Measurements from ENCODE around the gene HTR2A. TPM values are rescaled to one million over a fixed set of nuclear protein-coding genes. Genes with fewer than 3 reads are reported as not detected.
"Not testable (repeated sequence)": the region's sequence is repeated elsewhere in the genome, so short reads cannot be mapped to it uniquely, and the experiment has no call there.

Gene HTR2A
- total RNA-seq, 1 donor from 2014 or later, result 0.05 TPM

DNA sequence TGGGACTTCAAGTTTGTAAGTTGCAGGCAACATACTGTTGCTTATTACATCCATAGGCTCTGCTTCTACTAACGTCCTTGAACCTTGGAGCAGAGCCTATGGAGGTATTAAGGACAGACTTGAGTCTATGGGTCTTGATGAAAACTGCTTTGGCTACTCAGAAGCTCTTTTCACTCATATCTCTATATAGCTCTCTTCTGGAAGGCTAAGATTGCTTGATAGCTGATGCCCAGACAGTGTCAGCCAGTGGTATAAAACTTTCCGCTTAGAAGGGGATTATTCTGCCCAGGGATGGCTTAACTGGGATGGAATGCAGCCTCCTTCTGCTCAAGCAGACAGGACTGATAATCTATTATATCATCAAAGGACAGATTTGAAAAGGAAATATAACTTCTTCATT lies 74.3 kb downstream of the HTR2A start:
- DNase-seq (no peak), ATAC-seq (no peak)
- intact Hi-C loops (cut with micrococcal nuclease), result no loop called here

- intact Hi-C loops (cut with micrococcal nuclease), result no loop called here
- DNase-seq (no peak), ATAC-seq (no peak)
Measured at GRCh38 chr13:46817838-46818476, 78.9 kb downstream of the HTR2A start.

GRCh38 chr13:46817095-46817494 lies 79.8 kb downstream of the HTR2A start:
- ATAC-seq (no peak), DNase-seq (no peak)
- intact Hi-C loops (cut with micrococcal nuclease), result no loop called here

GRCh38 chr13:46816371-46816770 lies 80.5 kb downstream of the HTR2A start:
- ATAC-seq (no peak), DNase-seq (no peak)
- intact Hi-C loops (cut with micrococcal nuclease), result no loop called here

DNA sequence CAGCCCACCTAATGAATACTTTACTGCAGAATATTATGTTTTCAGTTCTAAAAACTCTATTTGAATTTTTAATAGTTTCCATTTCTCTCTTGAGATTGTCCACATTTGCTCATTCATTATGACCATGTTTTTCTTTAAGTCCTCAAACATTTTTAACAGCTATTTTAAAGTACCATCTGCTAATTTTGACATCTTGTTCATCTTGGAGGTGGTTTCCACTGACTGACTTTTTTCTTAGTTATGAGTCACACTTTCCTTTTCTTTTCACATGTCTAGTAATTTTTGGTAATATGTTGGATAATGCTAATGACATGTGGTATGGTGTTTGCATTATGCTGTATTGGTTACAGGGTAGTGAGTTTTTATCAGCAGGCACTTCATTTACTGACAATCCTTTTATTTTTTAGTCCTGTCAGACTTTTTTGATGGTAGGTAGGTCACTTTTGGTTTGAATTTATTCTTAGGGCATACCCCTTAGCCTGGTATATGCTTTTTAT lies 84.5 kb downstream of the HTR2A start:
- ATAC-seq (no peak), DNase-seq (no peak)
- intact Hi-C loops (cut with micrococcal nuclease), result no loop called here

DNA sequence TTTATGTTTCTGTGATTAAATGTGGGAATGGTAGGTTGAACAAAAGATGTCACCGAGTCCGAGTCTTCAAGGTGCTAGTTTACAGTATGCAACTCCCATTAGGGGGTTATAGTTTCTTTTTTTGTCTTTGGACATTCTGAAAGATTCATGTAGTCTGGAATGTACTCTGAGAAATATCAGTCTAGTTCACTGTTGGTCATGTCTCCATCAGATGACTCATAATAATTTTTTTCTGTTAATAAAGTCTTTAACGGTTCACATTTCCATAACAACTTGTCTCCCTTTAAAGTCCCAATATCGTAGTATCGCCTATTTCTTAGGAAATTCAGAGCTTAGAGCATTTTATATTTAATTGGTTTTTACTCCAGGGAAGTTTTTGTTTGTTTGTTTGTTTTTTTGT lies 86.4 kb downstream of the HTR2A start:
- intact Hi-C loops (cut with micrococcal nuclease), result no loop called here
- ATAC-seq (no peak), DNase-seq (no peak)

DNA sequence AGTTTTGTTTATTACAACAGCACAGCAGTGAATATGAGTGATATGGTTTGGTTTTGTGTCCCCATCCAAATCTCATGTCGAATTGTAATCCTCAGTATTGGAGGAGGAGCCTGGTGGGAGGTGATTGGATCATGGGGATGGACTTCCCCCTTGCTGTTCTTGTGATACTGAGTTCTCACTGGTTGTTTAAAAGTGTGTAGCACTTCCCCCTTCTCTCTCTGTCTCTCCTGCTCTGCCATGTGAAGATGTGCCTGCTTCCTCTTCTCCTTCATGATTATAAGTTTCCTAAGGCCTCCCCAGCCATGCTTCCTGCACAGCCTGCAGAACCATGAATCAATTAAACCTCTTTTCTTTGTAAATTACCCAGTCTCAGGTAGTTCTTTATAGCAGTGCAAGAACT lies 91.9 kb downstream of the HTR2A start:
- DNase-seq; ATAC-seq; intact Hi-C loops (cut with micrococcal nuclease): not testable (repeated sequence)

GRCh38 chr13:46804391-46804815 lies 92.5 kb downstream of the HTR2A start:
- ATAC-seq (no peak), DNase-seq (no peak)
- intact Hi-C loops (cut with micrococcal nuclease), result no loop called here

GRCh38 chr13:46803586-46803985 lies 93.3 kb downstream of the HTR2A start:
- ATAC-seq (no peak), DNase-seq (no peak)
- intact Hi-C loops (cut with micrococcal nuclease), result no loop called here

DNA sequence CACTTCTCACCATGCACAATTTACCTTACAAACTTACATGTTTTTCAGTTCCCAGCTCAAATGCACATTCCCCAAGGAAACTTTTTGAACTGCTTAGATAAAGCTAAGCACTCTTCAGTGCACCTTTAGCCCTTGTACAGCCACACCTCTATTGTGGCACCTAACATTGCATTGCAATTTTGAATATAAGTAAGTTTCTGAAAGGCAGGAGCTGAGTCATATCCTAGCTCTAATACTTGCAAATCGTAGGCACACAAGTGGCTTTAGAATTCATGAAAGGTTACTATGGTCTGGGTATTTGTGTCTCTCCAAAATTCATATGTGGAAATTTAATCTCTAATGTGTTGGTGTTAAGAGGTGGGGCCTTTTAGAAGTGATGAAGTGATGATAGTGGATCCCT lies 95.0 kb downstream of the HTR2A start:
- no peak for ATAC-seq
- intact Hi-C loops (cut with micrococcal nuclease), result no loop called here

DNA sequence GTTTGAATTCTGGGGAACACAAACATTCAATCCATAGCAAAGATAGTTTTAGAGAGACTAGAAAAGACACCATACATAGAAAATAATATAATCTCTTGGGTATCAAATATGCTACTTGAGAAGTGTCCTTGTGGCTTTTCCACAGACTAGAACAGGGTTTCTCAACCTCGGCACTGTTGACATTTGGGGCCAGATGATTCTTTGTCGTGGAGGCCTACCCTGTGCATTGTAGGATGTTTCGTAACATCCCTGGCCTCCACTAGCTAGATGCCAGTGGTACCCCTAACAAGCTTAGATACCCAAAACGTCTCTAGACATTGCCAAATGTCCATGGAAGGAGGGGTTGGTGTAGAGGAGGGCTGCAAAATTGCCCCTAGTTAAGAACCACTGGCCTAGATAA lies 97.7 kb downstream of the HTR2A start:
- intact Hi-C loops (cut with micrococcal nuclease), result no loop called here
- ATAC-seq (no peak), DNase-seq (no peak)

More for the DNA sequence above, 95.0 kb downstream of the HTR2A start:
- no peak for DNase-seq

- ATAC-seq (no peak), DNase-seq (no peak)
- intact Hi-C loops (cut with micrococcal nuclease), result no loop called here
Measured at GRCh38 chr13:46797501-46798237, 99.2 kb downstream of the HTR2A start.

- peak; percentile 97 for DNase-seq
- ATAC-seq, result peak; percentile 99
- intact Hi-C loops (cut with micrococcal nuclease), result no loop called here
Measured at GRCh38 chr13:46796515-46797474, 100.1 kb downstream of the HTR2A start, which contains the start of gene ESD. Gene ESD, minus strand, starts transcription at chr13:46797161. Its CDS starts 5,748 bp downstream, at chr13:46791413.

- ATAC-seq, result no peak
- no peak for DNase-seq
- intact Hi-C loops (cut with micrococcal nuclease), result no loop called here
Measured at GRCh38 chr13:46796129-46796514, 100.7 kb downstream of the HTR2A start.

DNA sequence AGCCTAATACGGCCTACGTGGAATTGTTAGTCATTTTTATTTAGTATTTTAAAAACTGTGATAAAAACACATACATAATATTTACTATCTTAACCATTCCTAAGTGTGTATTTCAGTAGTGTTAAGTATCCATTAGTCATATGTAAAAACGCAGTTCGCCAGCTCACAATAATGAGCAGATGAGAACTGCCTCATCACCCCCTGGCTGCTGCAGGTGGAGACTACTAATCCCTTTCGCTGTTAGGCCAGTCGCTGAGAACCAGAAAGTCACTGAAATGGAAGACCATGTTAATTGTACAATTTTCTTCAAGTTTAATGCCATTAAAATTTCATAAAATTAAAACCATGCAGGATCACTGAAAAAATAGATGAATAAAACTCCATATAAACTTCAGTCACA lies 101.5 kb downstream of the HTR2A start:
- DNase-seq (no peak), ATAC-seq (no peak)
- intact Hi-C loops (cut with micrococcal nuclease), result no loop called here

DNA sequence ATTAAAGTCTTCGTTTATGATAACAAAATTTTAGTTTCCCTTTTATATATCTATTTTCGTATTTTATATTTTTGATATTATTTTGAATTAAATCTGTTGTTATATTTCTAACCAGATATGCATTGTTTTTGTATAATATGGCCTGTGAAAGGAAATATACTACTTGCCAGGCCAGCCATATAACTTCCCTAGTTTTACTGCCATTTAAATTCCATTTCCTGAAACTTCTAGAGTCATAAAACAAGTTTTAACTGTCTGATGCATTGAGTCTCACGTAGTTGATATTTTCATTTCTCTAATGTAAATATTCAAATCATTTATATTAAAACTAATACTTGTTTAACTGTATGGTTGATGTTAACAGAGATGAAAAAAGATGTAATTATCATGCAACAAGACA lies 113.3 kb downstream of the HTR2A start:
- DNase-seq, result no peak
- intact Hi-C loops (cut with micrococcal nuclease), result no loop called here
- ATAC-seq, result no peak

- ATAC-seq (no peak), DNase-seq (no peak)
- intact Hi-C loops (cut with micrococcal nuclease), result no loop called here
Measured at GRCh38 chr13:46782691-46783090, 114.2 kb downstream of the HTR2A start.

GRCh38 chr13:46782066-46782465 lies 114.8 kb downstream of the HTR2A start:
- no peak for ATAC-seq
- intact Hi-C loops (cut with micrococcal nuclease), result no loop called here
- no peak for DNase-seq
